GM12872 (cell line): ENCODE measurements around the gene LRRC74A.
A peak's percentile ranks its signal among the peaks of the same experiment; 100 is the strongest.

Source experiments
- CTCF ChIP-seq: IDR thresholded peaks from 3 replicates; pipeline ENCODE4 v1.5.1; 2011; ENCODE audit warnings: low read depth, mild to moderate bottlenecking, low read length, moderate library complexity; ENCODE audit not compliant: insufficient read depth

Gene LRRC74A

GRCh38 chr14:76868454-76869170, 42.4 kb downstream of the LRRC74A start:
- TF ChIP-seq CTCF, result no peak

GRCh38 chr14:76870166-76870565, 44.0 kb downstream of the LRRC74A start:
- TF ChIP-seq CTCF, result peak; percentile 34; the same call in 1 of the 3 replicates

- TF ChIP-seq CTCF, result peak; percentile 88
Measured at GRCh38 chr14:76872796-76873432, 46.7 kb downstream of the LRRC74A start.

- no peak for TF ChIP-seq CTCF
Measured at GRCh38 chr14:76874734-76875133, 48.5 kb downstream of the LRRC74A start.

GRCh38 chr14:76876076-76876475, 49.9 kb downstream of the LRRC74A start:
- TF ChIP-seq CTCF, result peak; percentile 92

- TF ChIP-seq CTCF, result no peak
Measured at GRCh38 chr14:76877871-76878270, 51.7 kb downstream of the LRRC74A start.

GRCh38 chr14:76880449-76880848, 54.2 kb downstream of the LRRC74A start:
- TF ChIP-seq CTCF, result no peak
